GM13976 (cell line): ENCODE measurements around the gene JARID2.

Experiments
- DNase-seq: peaks from one replicate; pipeline ENCODE4 v3.0.0; 2012; ENCODE audit warnings: low spot score
- CTCF ChIP-seq: IDR thresholded peaks from 2 replicates; pipeline ENCODE4 v1.5.1; 2012; ENCODE audit warnings: borderline replicate concordance, mild to moderate bottlenecking; ENCODE audit not compliant: insufficient read depth; ENCODE audit errors: extremely low read depth, missing control alignments, control extremely low read depth
- in situ Hi-C: fragments of 300-500 bp; cut with MboI; formaldehyde crosslinking; loops from one replicate; pipeline ENCODE4 v1.12.0; 2022; ENCODE audit warnings: low sequenced_read_pairs, mixed read lengths, inconsistent platforms; ENCODE audit not compliant: unreplicated experiment

JARID2 gene

DNA sequence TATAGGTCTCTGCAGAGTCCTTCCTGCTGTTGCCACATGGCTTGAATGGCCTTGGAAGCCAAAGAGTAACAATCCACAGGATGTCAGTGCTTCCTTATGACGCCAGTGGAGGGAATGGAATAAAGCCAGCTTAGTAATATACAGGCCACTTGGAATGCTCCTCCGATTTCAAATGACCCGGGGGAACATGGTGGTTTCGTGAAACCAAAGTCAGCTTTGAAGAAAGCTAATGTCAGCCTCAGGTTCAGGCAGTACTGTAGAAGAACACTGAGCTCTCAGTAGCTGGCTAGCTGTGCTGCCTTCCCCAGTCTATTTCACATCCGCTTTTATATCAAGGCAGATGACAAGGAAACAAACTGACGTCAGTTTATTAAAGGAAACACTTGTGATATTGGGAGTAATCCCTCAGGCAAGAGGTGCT is 227.9 kb downstream of the JARID2 start:
- no peak for DNase-seq
- TF ChIP-seq CTCF: no peak
- in situ Hi-C loops: no loop called here

DNA sequence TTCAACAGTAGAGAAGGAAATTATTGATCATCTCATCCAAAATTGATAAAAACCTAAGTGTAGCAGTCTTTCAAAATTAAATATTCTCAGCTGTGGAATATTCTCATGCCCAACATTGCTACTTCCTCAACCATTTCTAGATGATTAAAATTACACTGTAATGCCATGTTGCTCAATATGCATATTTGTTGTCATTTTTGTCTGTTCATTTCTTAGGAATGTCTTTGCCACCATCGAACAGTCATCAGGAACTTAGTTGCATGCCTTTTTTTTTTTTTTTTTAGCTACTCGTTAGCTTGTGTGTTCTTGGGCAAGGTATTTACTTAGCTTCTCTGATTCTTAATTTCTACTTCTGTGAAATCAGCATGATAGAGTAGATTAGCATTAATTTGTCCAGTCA is 228.3 kb downstream of the JARID2 start:
- TF ChIP-seq CTCF: no peak
- in situ Hi-C loops: no loop called here

GRCh38 chr6:15475261-15475660 is 229.4 kb downstream of the JARID2 start:
- no peak for DNase-seq
- in situ Hi-C loops: loop anchor here (25.0 kb wide), 1 partner anchor 1263 kb away; no protein-coding TSS in a partner anchor
- TF ChIP-seq CTCF: no peak

More for the DNA sequence above, 228.3 kb downstream of the JARID2 start:
- DNase-seq: no peak

- in situ Hi-C loops: loop anchor here (25.0 kb wide), 1 partner anchor 1264 kb away; no protein-coding TSS in a partner anchor
- no peak for DNase-seq
- no peak for TF ChIP-seq CTCF
These were observed 230.0 kb downstream of the JARID2 start for GRCh38 chr6:15475872-15476271.

DNA sequence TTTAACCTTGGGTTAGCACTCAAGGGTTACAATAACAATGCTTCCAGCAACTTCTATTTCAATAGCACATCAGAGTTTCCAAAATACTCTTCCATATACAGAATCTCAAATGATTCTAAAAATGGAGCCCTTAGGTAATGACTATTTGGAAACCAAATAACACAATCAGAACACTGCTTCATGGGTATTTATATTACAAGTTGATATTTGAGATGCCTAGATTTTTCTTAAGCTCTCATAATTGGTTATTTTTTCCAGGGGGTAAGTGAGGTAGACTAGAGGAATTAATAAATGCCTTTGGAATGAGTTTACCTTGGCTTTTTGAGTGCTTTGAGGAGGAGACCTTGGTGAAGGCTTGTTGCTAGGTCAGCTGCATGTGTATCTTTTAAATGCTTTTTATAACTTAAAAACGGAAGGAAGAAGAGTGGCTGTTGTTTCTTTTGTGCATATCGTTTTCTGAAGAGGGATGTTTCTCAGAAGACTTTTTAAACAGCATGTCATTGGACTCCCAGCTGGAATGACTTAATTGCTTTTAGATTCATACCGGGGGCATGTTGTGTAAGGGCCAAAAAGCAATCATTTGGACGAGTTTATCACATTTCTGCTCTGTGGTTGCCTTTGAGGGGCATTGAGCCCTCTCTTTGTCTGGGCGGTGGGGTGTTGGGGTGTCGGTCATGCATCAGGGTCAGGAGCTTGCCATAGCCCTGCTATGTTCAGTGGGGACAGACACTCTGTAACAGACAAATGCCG is 230.9 kb downstream of the JARID2 start:
- TF ChIP-seq CTCF: no peak
- DNase-seq: no peak
- in situ Hi-C loops: loop anchor here (25.0 kb wide), 1 partner anchor 1265 kb away; no protein-coding TSS in a partner anchor

- DNase-seq: no peak
- in situ Hi-C loops: loop anchor here (25.0 kb wide), 1 partner anchor 1265 kb away; no protein-coding TSS in a partner anchor
- TF ChIP-seq CTCF: no peak
These were observed 231.9 kb downstream of the JARID2 start for GRCh38 chr6:15477746-15478145.
